Stimulated activated naive CD4-positive, alpha-beta T cell (primary cell): ENCODE data around the gene SPG7.

Source experiments
- DNase-seq, 6 experiments: peaks; one replicate each; lab custom pipeline; 2025; lab: John Stamatoyannopoulos, UW

SPG7 gene

GRCh38 chr16:89517128-89517527, 8.9 kb downstream of the SPG7 start:
- DNase-seq = no peak

- DNase-seq = no peak
Observed at GRCh38 chr16:89519881-89520280, 11.7 kb downstream of the SPG7 start.

GRCh38 chr16:89522287-89522686, 14.1 kb downstream of the SPG7 start:
- DNase-seq = no peak

GRCh38 chr16:89523680-89524344, 15.6 kb downstream of the SPG7 start:
- no peak for DNase-seq

GRCh38 chr16:89525146-89525913, 17.1 kb downstream of the SPG7 start:
- DNase-seq = no peak

GRCh38 chr16:89529097-89529496, 20.9 kb downstream of the SPG7 start:
- DNase-seq = no peak

- DNase-seq = no peak
Observed at GRCh38 chr16:89530401-89531381, 22.5 kb downstream of the SPG7 start.

- no peak for DNase-seq
Observed at GRCh38 chr16:89531821-89532526, 23.8 kb downstream of the SPG7 start.

GRCh38 chr16:89534252-89534756, 26.1 kb downstream of the SPG7 start:
- DNase-seq = peak; percentile 21 to 79 (median 53)

GRCh38 chr16:89536371-89536770, 28.2 kb downstream of the SPG7 start:
- DNase-seq = no peak

- DNase-seq = no peak
Observed at GRCh38 chr16:89536886-89537548, 28.8 kb downstream of the SPG7 start.

- no peak for DNase-seq
Observed at GRCh38 chr16:89537549-89537925, 29.3 kb downstream of the SPG7 start.

- DNase-seq = no peak
Observed at GRCh38 chr16:89538286-89538685, 30.1 kb downstream of the SPG7 start.

- no peak for DNase-seq
Observed at GRCh38 chr16:89540557-89540956, 32.4 kb downstream of the SPG7 start.

GRCh38 chr16:89541792-89542191, 33.6 kb downstream of the SPG7 start:
- DNase-seq = no peak

GRCh38 chr16:89544113-89544512, 35.9 kb downstream of the SPG7 start:
- DNase-seq = no peak

- no peak for DNase-seq
Observed at GRCh38 chr16:89544713-89545043, 36.5 kb downstream of the SPG7 start.

GRCh38 chr16:89545044-89545830, 37.0 kb downstream of the SPG7 start:
- no peak for DNase-seq

GRCh38 chr16:89545831-89546574, 37.8 kb downstream of the SPG7 start:
- no peak for DNase-seq

GRCh38 chr16:89546781-89547180, 38.6 kb downstream of the SPG7 start:
- DNase-seq = no peak
